Heart left ventricle (tissue), 16 donors: ENCODE results near the gene MACIR. TPM values are rescaled to one million over a fixed set of nuclear protein-coding genes. Genes with fewer than 3 reads are reported as not detected.

ENCODE experiments used
- ATAC-seq, 4 donors: fragments of 200-7000 bp; cut with Tn5 transposase; one replicate each; pipeline ENCODE4 v1.9.1; 2020 to 2022; ENCODE audit warnings: moderate library complexity in 4 of 4, mild to moderate bottlenecking in 3 of 4, moderate number of reproducible peaks in 1 of 4
- DNase-seq, 5 donors: peaks; one replicate each; pipeline ENCODE4 v3.0.0-alpha.2; 2020
- H3K27ac ChIP-seq, 12 donors: fragments of 200-600 bp; sonication (generic) in 4 of 12; one replicate each; pipeline versions ENCODE4 v1.5.0 to v1.8.0; 2016 to 2022; ENCODE audit warnings: mild to moderate bottlenecking in 2 of 12
- H3K27me3 ChIP-seq, 9 donors: fragments of 200-600 bp; sonication (generic) in 2 of 9; one replicate each; pipeline versions ENCODE4 v1.5.1 to v1.8.0; 2016 to 2022; ENCODE audit warnings: mild to moderate bottlenecking in 3 of 9
- H3K36me3 ChIP-seq, 9 donors: fragments of 200-600 bp; sonication (generic) in 2 of 9; one replicate each; pipeline versions ENCODE4 v1.5.0 to v1.8.0; 2018 to 2022; ENCODE audit warnings: mild to moderate bottlenecking in 2 of 9
- H3K4me1 ChIP-seq, 12 donors: fragments of 200-600 bp; sonication (generic) in 4 of 12; one replicate each; pipeline versions ENCODE4 v1.5.0 to v1.8.0; 2016 to 2022; ENCODE audit warnings: mild to moderate bottlenecking in 3 of 12
- H3K4me3 ChIP-seq, 12 donors: fragments of 200-600 bp; sonication (generic) in 4 of 12; one replicate each; pipeline versions ENCODE4 v1.5.0 to v1.8.0; 2017 to 2022; ENCODE audit warnings: mild to moderate bottlenecking in 9 of 12, moderate library complexity in 4 of 12
- H3K9me3 ChIP-seq, 12 donors: fragments of 200-600 bp; sonication (generic) in 4 of 12; one replicate each; pipeline versions ENCODE4 v1.5.0 to v1.8.0; 2016 to 2022; ENCODE audit warnings: mild to moderate bottlenecking in 1 of 12
- POLR2A ChIP-seq, 2 donors: fragments of 450-650 bp; IDR thresholded peaks; one replicate each; pipeline ENCODE4 v1.6.1; 2017; ENCODE audit warnings: antibody characterized with exemption in 2 of 2, mild to moderate bottlenecking in 2 of 2, moderate library complexity in 2 of 2
- WGBS, 4 donors: extraction: QIAGEN DNeasy Blood & Tissue Kit in 2 of 4; methylation state at CpG; one replicate each; pipeline versions ENCODE4 v1.1.5 to v1.1.7; 2013 to 2018; 5-methylcytosine and 5-hydroxymethylcytosine counted together
- intact Hi-C, 10 donors: fragments of 100-400 bp; cut with DNase I; formaldehyde crosslinking; loops; one replicate each; pipeline versions ENCODE4 v1.11.1 to v1.14.2; 2022
- polyA plus RNA-seq, 2 donors: library from polyadenylated mRNA; stranded (reverse); fragments of 200-250 nt; gene quantifications; one replicate each; pipeline ENCODE4 v1.2.3, GENCODE V29; 2013
- total RNA-seq, 9 donors: library from RNA; depleted of rRNA in 2 of 9; stranded (reverse); fragments of >200 nt in 2 of 9; fragmentation: NEBNext Ultra II Directional in 3 of 9; extraction: Animal tissue kit (Norgen Biotek cat#: 25700) in 3 of 9; gene quantifications; one replicate each; pipeline versions ENCODE4 v1.1.0 to v1.2.4, GENCODE V29; 2016 to 2023
- TF ChIP-seq, protein P1 (sequence below), 12 donors: fragments of 200-600 bp; sonication (generic) in 4 of 12; IDR thresholded peaks; one replicate each; pipeline versions ENCODE4 v1.5.0 to v1.8.0; 2018 to 2022; ENCODE audit warnings: antibody characterized with exemption in 12 of 12, mild to moderate bottlenecking in 5 of 12
- donor health status: ischemic (EF 13 %, LVEDD 7.1; RV severe dilation, severe dysfunction).
- donor health status: healthy with polysubstance abuse.
- donor health status: DM: no; HTN: yes; CAD: no.
- donor health status: DM: no; HTN: no; CAD: no.
- donor health status: ischemic (EF 25% LVEDD 6.9; RV normal size, moderate dysfunction).
- donor health status: ischemic (EF 25% LVEDD 5.7; RV mildly dilated, moderate dysfunction).
- donor health status: healthy.
- donor health status: DM: yes; HTN: yes; CAD: no.
- donor health status: ischemic (EF 35%, LVEDD 5.7; RV mildly dilated, moderate dysfunction).
- donor health status: nonischemic (EF 11% LVEDD 7.7; RV severe dilation, severe dysfunction).
- donor health status: DM: yes; HTN: yes; CAD: no.
- donor health status: PGD.
- donor health status: ischemic (EF 29% LVEDD 5.4; RV normal size, mild dysfunction).
- donor health status: nonischemic (EF 23%, LVEDD 6.1; RV moderate dilation, normal function).

MACIR gene
- total and polyA plus RNA-seq, 11 donors, result 2.7 to 6.0 (median 4.5) TPM

DNA sequence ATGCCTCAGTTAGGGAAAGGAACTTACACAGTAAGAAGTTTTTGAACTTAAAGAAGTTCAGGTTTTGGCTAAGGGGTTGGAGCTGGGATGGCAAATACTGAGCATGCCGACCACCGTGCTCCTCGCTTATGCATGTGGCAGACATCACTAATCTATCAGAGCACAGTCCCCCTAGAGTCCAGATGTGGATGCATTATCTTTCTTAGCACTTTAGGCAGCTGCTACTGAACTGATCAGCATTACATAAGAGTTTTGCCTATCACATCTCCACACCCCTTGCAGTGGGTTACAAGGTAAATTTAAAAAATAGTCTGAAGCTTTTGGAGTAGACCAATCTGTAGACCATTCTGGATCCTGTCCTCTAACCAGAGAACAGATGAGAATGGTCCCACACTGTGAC, 22.4 kb downstream of the MACIR start:
- 96 to 100% (median 99%) methylated on average over 3 of the region's 3 CpGs for WGBS, 4 donors
- TF ChIP-seq POLR2A (IDR thresholded peaks at IDR 0.05), result no peak
- TF ChIP-seq, protein P1, sequence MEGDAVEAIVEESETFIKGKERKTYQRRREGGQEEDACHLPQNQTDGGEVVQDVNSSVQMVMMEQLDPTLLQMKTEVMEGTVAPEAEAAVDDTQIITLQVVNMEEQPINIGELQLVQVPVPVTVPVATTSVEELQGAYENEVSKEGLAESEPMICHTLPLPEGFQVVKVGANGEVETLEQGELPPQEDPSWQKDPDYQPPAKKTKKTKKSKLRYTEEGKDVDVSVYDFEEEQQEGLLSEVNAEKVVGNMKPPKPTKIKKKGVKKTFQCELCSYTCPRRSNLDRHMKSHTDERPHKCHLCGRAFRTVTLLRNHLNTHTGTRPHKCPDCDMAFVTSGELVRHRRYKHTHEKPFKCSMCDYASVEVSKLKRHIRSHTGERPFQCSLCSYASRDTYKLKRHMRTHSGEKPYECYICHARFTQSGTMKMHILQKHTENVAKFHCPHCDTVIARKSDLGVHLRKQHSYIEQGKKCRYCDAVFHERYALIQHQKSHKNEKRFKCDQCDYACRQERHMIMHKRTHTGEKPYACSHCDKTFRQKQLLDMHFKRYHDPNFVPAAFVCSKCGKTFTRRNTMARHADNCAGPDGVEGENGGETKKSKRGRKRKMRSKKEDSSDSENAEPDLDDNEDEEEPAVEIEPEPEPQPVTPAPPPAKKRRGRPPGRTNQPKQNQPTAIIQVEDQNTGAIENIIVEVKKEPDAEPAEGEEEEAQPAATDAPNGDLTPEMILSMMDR (IDR thresholded peaks at IDR 0.05), result no peak
- Histone ChIP-seq H3K27me3 (no peaks in the 10 kb centered on the region), H3K4me1 (peaks cover 0 to 4% (median 0%) of the 10 kb centered on the region in 12 donors), H3K4me3 (no peak overlapping the region), H3K27ac (no peak overlapping the region), H3K36me3 (peaks cover 0 to 13% (median 9%) of the 10 kb centered on the region in 9 donors), H3K9me3 (no peaks in the 10 kb centered on the region)
- intact Hi-C loops, result no loop called here
- ATAC-seq (no peak), DNase-seq (no peak)

DNA sequence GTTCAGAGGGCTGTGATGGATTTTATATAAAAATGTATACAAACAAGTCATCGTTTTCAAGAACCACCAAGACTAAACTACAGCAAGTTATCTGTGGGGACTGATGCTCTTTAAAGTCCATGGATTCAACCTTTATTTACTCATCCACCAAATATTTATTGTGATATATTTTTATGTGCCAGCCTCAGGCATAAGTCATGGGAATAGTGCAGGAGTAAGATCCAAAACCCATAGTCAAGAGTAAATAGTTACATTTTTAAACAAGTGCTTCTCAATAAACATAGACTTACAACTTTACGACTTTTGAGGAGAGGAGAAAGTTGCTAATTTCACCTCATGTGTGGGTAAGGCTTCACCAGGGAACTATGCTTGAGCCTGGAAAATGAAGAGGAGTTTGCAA, 24.6 kb downstream of the MACIR start:
- no peak overlapping the region for H3K27ac ChIP-seq
- no peak for TF ChIP-seq POLR2A (IDR thresholded peaks at IDR 0.05)
- TF ChIP-seq, protein P1 (IDR thresholded peaks at IDR 0.05), result no peak
- intact Hi-C loops, result no loop called here
- H3K4me1 ChIP-seq, result peaks cover 0 to 4% (median 0%) of the 10 kb centered on the region in 12 donors
- H3K9me3 ChIP-seq, result no peaks in the 10 kb centered on the region
- no peaks in the 10 kb centered on the region for H3K36me3 ChIP-seq
- H3K4me3 ChIP-seq, result no peak overlapping the region
- no peak for ATAC-seq
- H3K27me3 ChIP-seq, result no peaks in the 10 kb centered on the region
- DNase-seq, result no peak
- 92 to 96% (median 94%) methylated on average over 2 of the region's 2 CpGs for WGBS, 4 donors

DNA sequence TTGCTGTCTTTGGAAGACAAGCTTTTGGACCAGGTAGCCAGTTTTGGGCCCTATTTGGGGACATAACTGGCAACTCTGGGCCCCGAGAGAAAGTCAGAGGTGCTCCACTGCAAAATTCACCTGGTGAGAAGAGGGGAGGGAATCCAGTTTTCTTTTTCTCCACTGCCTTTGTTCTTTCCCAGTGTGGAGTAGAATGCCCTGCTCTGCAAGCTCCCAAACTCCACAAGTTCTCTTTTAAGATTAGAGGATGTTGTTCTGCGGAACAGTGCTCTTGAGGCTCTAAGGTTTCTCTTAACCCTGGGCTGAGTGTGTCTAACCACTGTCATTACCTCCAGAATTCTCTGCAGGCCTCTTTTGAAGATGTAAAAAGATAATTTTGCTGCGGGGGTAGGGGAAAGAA, 25.3 kb downstream of the MACIR start:
- TF ChIP-seq POLR2A (IDR thresholded peaks at IDR 0.05), result no peak
- TF ChIP-seq, protein P1 (IDR thresholded peaks at IDR 0.05), result no peak
- no peaks in the 10 kb centered on the region for H3K36me3 ChIP-seq
- intact Hi-C loops, result no loop called here
- H3K4me1 ChIP-seq, result peaks cover 0 to 4% (median 0%) of the 10 kb centered on the region in 12 donors
- no peak for DNase-seq
- no peaks in the 10 kb centered on the region for H3K27me3 ChIP-seq
- ATAC-seq, result no peak
- H3K9me3 ChIP-seq, result no peaks in the 10 kb centered on the region
- H3K4me3 ChIP-seq, result no peak overlapping the region
- H3K27ac ChIP-seq, result no peak overlapping the region
- WGBS, 4 donors, result 87 to 92% (median 90%) methylated on average over 3 of the region's 3 CpGs

DNA sequence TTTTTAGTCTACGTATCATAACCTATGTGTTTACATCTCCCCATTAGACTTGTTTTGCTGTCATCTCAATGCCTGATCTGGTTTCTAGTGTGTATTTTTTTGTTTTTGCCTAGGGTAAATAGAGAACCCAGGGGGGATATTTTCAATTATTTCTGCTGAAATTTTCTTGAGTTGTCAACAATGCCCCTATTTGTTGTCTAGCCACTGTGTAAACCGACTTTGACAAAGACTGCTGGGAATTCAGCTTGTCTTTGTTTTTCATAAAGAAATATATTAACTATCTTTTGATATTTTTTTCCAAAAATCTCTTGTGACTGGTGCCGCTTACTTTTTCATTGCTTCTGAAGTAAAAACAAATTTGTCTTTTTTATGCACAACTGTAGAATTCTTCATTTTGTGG, 28.1 kb downstream of the MACIR start:
- DNase-seq (no peak), ATAC-seq (no peak)
- intact Hi-C loops, result no loop called here
- 90 to 96% (median 94%) methylated on average over 3 of the region's 3 CpGs for WGBS, 4 donors
- Histone ChIP-seq H3K27me3 (no peaks in the 10 kb centered on the region), H3K4me3 (no peak overlapping the region), H3K36me3 (no peaks in the 10 kb centered on the region), H3K9me3 (no peaks in the 10 kb centered on the region), H3K4me1 (peaks cover 0 to 10% (median 0%) of the 10 kb centered on the region in 12 donors), H3K27ac (no peak overlapping the region)
- TF ChIP-seq, protein P1 (IDR thresholded peaks at IDR 0.05), result no peak
- TF ChIP-seq POLR2A (IDR thresholded peaks at IDR 0.05), result no peak
